GM12873 (cell line): ENCODE data around the gene RARB.

Source experiments
- TF ChIP-seq, protein P1 (sequence below): IDR thresholded peaks from 2 replicates; pipeline ENCODE4 v1.5.1; 2012; ENCODE audit warnings: low read depth, mild to moderate bottlenecking, moderate library complexity, low read length, control low read depth; ENCODE audit not compliant: insufficient read depth; ENCODE audit errors: missing control alignments

Gene RARB

DNA sequence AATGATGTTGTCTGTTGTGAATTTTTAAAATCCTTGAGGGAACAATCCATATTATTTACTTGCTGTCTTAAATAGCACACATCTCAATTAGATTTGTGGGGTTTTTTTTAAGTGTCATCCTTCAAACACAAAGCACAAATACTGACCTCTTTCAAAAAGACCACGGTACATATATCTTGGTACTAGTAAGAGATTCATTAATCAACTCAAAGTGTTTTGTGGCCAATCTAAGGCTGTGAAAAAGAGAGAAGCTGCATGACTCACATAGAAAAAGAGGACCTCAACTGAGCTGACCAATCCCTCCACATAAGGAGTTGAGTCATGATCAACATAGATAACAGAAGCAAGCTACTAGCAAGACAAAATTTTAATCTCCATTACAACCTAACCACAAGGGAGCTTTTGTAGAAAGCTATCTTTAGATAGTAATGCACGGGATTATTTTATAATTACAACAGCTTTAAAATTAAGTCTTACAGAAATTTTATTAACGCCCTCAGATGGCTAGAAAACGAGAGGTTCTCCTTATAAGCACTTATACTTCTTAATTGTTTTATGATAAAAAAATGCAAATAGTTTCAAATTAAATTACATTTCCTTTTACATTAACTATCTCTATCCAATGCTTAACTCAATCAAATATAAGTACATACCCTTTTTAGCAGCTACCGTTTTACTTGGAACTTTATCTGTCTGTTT lies 176.2 kb downstream of the RARB start:
- TF ChIP-seq, protein P1, sequence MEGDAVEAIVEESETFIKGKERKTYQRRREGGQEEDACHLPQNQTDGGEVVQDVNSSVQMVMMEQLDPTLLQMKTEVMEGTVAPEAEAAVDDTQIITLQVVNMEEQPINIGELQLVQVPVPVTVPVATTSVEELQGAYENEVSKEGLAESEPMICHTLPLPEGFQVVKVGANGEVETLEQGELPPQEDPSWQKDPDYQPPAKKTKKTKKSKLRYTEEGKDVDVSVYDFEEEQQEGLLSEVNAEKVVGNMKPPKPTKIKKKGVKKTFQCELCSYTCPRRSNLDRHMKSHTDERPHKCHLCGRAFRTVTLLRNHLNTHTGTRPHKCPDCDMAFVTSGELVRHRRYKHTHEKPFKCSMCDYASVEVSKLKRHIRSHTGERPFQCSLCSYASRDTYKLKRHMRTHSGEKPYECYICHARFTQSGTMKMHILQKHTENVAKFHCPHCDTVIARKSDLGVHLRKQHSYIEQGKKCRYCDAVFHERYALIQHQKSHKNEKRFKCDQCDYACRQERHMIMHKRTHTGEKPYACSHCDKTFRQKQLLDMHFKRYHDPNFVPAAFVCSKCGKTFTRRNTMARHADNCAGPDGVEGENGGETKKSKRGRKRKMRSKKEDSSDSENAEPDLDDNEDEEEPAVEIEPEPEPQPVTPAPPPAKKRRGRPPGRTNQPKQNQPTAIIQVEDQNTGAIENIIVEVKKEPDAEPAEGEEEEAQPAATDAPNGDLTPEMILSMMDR, result no peak

DNA sequence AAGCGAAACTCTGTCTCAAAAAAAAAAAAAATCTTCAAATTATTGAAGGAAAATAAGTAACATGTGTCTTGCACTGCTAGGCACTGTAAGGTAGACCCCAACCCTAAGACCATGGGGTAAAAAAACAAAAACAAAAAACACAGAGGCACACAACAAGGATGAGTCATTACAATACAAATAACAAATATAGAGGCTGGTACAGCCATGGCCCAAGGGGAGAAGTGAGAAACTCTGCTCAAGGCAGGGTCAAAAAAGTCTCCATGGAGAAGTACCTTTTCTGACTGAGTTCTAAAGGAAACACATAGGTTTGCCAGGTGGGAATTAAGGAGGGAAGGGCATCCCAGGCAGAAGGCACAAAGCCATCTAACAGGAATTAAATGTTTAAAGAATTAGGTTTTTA lies 182.1 kb downstream of the RARB start:
- TF ChIP-seq, protein P1, result no peak

DNA sequence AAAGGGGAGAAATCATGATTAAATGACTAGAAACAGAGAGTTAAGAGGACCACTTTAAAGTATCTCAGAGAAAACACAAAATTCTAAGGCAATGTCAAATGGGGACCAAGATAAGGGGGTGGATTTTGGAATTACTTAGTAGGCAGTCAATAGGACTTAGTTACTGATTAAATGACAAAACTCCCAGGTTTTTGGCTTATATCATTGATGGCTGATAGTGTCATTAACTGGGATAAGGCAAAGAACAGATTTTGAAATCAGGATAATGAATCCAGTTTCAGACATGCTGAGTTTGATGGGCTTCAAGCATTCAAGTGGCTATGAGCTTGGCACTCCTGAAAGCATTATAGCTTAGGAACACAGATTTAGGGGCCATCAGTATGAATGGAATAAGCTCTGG lies 182.7 kb downstream of the RARB start:
- TF ChIP-seq, protein P1, result no peak

DNA sequence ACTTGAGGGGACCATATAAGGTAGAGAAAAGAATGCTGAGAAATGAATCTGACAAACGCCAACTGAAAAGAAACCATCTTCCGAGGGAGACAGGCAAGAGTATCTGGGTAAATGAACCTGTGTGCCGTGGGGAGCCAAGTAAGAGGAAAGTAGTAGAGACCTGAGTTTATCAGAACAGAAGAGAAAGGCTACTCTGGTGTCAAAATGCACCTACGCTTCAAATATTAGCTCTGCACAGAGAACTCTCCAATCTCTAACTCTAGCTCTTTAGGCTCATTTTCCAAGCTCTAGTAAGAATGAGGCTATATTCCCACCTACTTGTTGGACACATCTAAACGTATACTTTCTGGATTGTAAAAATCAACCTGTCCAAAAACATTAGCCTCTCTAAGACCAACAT lies 183.1 kb downstream of the RARB start:
- TF ChIP-seq, protein P1, result no peak

DNA sequence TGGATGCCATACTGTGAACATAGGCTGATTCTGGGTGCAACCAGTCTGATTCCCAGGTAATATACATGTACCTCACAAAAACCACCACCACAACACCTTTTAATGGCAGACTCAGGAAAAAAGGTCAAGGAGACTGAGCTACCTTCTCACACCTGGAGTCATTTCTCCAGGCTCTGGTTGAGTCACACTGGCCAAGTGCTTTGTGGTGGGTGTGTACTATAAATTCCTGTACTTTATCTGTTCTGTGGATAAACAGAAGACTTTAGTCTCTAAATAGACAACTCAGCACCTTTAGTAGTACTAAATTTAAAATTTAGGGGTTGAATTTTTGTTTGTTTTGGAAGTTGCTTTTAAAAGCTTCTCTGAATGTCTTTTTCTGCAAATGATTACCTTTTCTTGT lies 190.0 kb downstream of the RARB start:
- TF ChIP-seq, protein P1, result no peak

DNA sequence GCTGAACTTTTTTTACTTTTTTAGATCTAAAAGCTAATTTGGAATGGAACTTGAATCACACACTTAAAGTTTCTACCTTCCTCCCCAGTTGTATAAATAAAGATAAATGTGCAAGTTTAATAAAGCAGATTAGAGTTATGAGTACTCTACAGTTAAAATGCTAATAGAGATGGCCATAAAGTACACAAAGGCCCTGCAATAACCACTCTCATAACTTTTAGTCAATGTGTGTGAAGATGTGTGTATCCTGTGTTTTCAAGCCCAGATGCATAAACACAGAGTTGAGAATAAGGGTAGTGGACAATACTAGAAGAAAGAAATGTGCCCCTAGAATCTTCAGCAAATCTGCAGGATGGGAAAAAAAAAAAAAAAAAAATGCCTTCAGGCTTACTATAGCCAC lies 191.3 kb downstream of the RARB start:
- TF ChIP-seq, protein P1, result no peak

DNA sequence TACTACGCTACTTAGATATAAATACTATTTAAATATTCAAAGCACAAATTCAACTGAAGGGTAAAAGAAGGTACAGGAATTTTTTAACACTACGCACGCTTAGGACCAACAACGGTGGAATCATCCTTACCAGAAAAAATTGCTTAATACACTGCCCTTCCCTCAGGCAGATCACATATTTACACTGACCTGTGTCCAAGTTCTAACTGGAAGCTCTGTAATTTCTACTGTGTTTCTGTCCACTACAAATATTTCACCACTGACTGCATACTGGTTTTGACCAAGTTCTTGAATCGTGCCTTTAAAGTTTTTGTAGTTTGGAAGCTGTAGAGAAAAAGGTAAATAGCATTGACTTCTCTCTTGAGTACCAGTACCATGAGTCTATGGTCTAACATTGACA lies 192.4 kb downstream of the RARB start:
- TF ChIP-seq, protein P1, result no peak

DNA sequence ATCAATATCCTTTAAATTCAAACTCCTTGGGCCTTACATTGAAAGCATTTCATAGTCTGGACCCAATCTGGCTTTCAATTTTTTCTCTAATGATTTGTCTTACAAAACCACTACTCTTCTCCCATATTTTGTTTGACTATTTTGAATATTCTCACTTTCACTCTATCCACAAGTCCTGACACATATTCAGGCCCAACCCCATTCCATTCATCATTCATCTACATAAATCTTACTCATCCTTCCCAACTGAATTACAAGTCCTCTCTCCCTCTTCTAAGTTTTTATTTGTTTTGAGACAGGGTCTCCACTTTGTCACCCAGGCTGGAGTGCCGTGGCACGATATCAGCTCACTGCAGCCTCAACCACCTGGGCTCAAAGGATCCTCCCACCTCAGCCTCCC lies 193.0 kb downstream of the RARB start:
- TF ChIP-seq, protein P1, result no peak
